Measurements from ENCODE around the gene SEC14L6. TPM values are rescaled to one million over a fixed set of nuclear protein-coding genes. Genes with fewer than 3 reads are reported as not detected.
"Not testable (repeated sequence)": the region's sequence is repeated elsewhere in the genome, so short reads cannot be mapped to it uniquely, and the experiment has no call there.

SEC14L6 gene
- total RNA-seq, 4 donors from 2014 or later: 7.7 to 72.1 (median 45.0) TPM

GRCh38 chr22:30569674-30570202 is 23.2 kb upstream of the SEC14L6 start:
- no peak for DNase-seq (ENCODE audit: low spot score in 2 of 2)
- 91 to 92% methylated on average over 10 of the region's 10 CpGs for WGBS, 2 donors
- TF ChIP-seq POLR2A (IDR thresholded peaks at IDR 0.05) (no peak), CTCF (IDR thresholded peaks at IDR 0.05) (no peak)
- no peak overlapping the region for H3K4me3 ChIP-seq (ENCODE audit: low read depth, poor library complexity, severe bottlenecking)
- intact Hi-C loops (cut with DNase I; ENCODE audit: low total_unique reads): no loop called here

- no peak overlapping the region for H3K4me3 ChIP-seq (ENCODE audit: low read depth, poor library complexity, severe bottlenecking)
- no peak for TF ChIP-seq CTCF (IDR thresholded peaks at IDR 0.05)
- no peak for TF ChIP-seq POLR2A (IDR thresholded peaks at IDR 0.05)
- intact Hi-C loops (cut with DNase I; ENCODE audit: low total_unique reads): no loop called here
- no peak for DNase-seq (ENCODE audit: low spot score in 2 of 2)
- 65 to 69% methylated on average over 10 of the region's 10 CpGs for WGBS, 2 donors
These were observed 21.7 kb upstream of the SEC14L6 start for GRCh38 chr22:30568137-30568805.

- intact Hi-C loops (cut with DNase I; ENCODE audit: low total_unique reads); DNase-seq (ENCODE audit: low spot score in 2 of 2); H3K4me3 ChIP-seq (ENCODE audit: low read depth, poor library complexity, severe bottlenecking): not testable (repeated sequence)
- 88 to 90% methylated on average over 6 of the region's 6 CpGs for WGBS, 2 donors
These were observed 20.7 kb upstream of the SEC14L6 start for GRCh38 chr22:30567277-30567676.

- no peak for DNase-seq (ENCODE audit: low spot score in 2 of 2)
- TF ChIP-seq CTCF (IDR thresholded peaks at IDR 0.05): no peak
- TF ChIP-seq POLR2A (IDR thresholded peaks at IDR 0.05): no peak
- 76 to 79% methylated on average over 7 of the region's 7 CpGs for WGBS, 2 donors
- no peak overlapping the region for H3K4me3 ChIP-seq (ENCODE audit: low read depth, poor library complexity, severe bottlenecking)
- intact Hi-C loops (cut with DNase I; ENCODE audit: low total_unique reads): no loop called here
These were observed 19.6 kb upstream of the SEC14L6 start for GRCh38 chr22:30566125-30566524.

GRCh38 chr22:30565341-30565740 is 18.8 kb upstream of the SEC14L6 start:
- no peak for TF ChIP-seq POLR2A (IDR thresholded peaks at IDR 0.05)
- no peak for TF ChIP-seq CTCF (IDR thresholded peaks at IDR 0.05)
- intact Hi-C loops (cut with DNase I; ENCODE audit: low total_unique reads): no loop called here
- 75 to 82% methylated on average over 4 of the region's 4 CpGs for WGBS, 2 donors

GRCh38 chr22:30564761-30565119 is 18.2 kb upstream of the SEC14L6 start:
- 35 to 57% methylated on average over 3 of the region's 3 CpGs for WGBS, 2 donors
- TF ChIP-seq POLR2A (IDR thresholded peaks at IDR 0.05) (no peak), CTCF (IDR thresholded peaks at IDR 0.05) (no peak)
- no peak overlapping the region for H3K4me3 ChIP-seq (ENCODE audit: low read depth, poor library complexity, severe bottlenecking)
- intact Hi-C loops (cut with DNase I; ENCODE audit: low total_unique reads): no loop called here
- no peak for DNase-seq (ENCODE audit: low spot score in 2 of 2)

More at GRCh38 chr22:30565341-30565740, 18.8 kb upstream of the SEC14L6 start:
- H3K4me3 ChIP-seq (ENCODE audit: low read depth, poor library complexity, severe bottlenecking): no peak overlapping the region
- DNase-seq (ENCODE audit: low spot score in 2 of 2): no peak

Data from lower leg skin (tissue), 4 donors.